Tongue (tissue), 3 donors: ENCODE results near the gene SLC5A1. TPM values are rescaled to one million over a fixed set of nuclear protein-coding genes. Genes with fewer than 3 reads are reported as not detected.
"Not testable (repeated sequence)": the region's sequence is repeated elsewhere in the genome, so short reads cannot be mapped to it uniquely, and the experiment has no call there.

Experiments
- DNase-seq: peaks from one replicate; pipeline ENCODE4 v3.0.0-alpha.2; 2015
- small RNA-seq: library from RNA; depleted of rRNA; stranded (forward); fragments of <200 nt; gene quantifications from one replicate; pipeline ENCODE3, GENCODE V24; 2014; ENCODE audit warnings: low replicate concordance
- total RNA-seq: library from RNA; depleted of rRNA; stranded (reverse); fragments of >200 nt; gene quantifications from one replicate; pipeline ENCODE4 v1.2.3, GENCODE V29; 2014

Gene SLC5A1
- total RNA-seq, 1 donor from 2014 or later, result 2.4 TPM

- DNase-seq, result not testable (repeated sequence)
Observed at GRCh38 chr22:32147128-32147527, 104.1 kb downstream of the SLC5A1 start.

GRCh38 chr22:32148372-32148771 lies 105.3 kb downstream of the SLC5A1 start:
- not testable (repeated sequence) for DNase-seq

DNA sequence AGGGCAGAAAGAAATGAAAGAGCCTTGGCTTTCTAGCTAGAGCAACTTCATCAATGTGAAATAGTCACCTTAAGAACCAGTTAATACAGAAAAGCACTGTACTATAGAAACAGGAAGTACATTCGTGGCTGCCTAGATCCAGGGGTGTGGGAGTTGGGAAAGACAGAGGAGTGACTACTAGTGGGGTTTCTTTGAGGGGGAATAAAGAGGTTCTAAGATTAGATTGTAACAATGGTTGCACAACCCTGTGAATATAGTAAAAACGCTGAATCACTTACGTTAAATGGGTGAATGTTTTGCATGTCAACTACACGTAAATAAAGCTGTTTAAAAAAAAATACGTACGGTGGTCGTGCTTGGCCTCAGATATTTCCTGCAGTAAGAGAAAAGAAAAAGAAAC lies 107.6 kb downstream of the SLC5A1 start:
- DNase-seq, result not testable (repeated sequence)

DNA sequence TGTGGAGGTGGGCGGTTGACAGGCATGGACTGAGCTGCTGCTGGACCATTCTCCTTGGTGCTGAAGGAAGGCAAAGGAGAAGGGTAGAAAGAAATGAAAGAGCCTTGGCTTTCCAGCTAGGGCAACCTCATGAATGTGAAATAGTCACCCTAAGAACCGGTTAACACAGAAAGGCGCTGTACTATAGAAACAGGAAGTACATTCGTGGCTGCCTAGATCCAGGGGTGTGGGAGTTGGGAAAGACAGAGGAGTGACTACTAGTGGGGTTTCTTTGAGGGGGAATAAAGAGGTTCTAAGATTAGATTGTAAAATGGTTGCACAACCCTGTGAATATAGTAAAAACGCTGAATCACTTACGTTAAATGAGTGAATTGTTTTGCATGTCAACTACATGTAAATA lies 108.6 kb downstream of the SLC5A1 start:
- not testable (repeated sequence) for DNase-seq

DNA sequence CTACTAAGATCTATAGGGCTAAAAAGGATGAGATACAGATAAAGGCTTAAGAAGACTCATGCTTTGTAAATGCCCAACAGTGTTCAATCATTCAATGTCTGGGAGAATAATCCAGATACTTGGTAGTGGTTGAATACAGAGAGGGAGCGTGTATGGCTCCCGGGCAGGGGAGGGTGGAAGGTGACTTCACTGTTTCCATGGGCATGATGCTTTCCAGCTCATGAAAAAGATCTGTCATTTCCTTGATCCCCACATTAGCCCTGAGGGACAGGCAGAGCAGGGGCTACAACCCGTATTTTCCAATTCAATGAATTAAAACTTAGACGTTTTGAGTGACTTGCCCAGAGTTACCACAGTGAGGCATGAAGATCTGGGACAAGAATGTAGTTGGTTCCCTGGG lies 111.7 kb downstream of the SLC5A1 start:
- DNase-seq, result not testable (repeated sequence)

- not testable (repeated sequence) for DNase-seq
Observed at GRCh38 chr22:32157632-32158031, 114.6 kb downstream of the SLC5A1 start.

GRCh38 chr22:32158712-32159533 lies 115.9 kb downstream of the SLC5A1 start, which contains the start of gene C22orf42:
Gene C22orf42 (minus strand): TSS chr22:32159303. CDS start chr22:32159215, 88 bp downstream.
- no peak for DNase-seq

DNA sequence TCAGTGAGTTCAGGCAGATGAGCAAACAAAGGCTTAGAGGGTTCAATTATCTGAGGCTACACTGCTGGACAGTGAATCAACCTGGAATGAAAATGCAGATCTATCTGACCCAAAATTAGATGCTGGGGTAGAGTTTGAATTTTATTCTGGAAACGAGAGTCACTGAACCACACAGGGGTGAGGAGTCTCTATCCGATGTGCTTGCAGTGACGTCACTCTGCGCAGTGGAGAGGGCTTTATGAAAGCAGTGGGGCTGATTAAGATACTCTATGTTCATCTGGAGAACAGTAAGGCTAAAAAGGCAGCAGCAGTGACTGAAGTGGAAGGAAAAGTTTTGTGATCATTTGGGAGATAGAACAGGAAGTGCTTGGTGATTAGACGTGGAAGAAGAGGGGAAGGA lies 117.3 kb downstream of the SLC5A1 start:
- not testable (repeated sequence) for DNase-seq

Small RNA genes lying within 50 kb of the gene (small RNA-seq; reads per million reads assigned to genes)
- not detected for gene AP1B1P2

Other genes with a start within 250 kb of the SLC5A1 start
- gene YWHAH, start 98.7 kb upstream of the SLC5A1 start, total RNA-seq, result 84.2 TPM
- not detected for gene C22orf42, start 116.0 kb downstream of the SLC5A1 start, total RNA-seq
- not detected for gene RFPL2, start 161.8 kb downstream of the SLC5A1 start, total RNA-seq
- not detected for gene SLC5A4, start 212.1 kb downstream of the SLC5A1 start, total RNA-seq